Stimulated activated naive CD8-positive, alpha-beta T cell treated with anti-CD3 and anti-CD28 coated beads, Interleukin-15, amount 100 ng/mL, for 72 hours (primary cell): ENCODE data around the gene KRT86.
"Not testable (repeated sequence)": the region's sequence is repeated elsewhere in the genome, so short reads cannot be mapped to it uniquely, and the experiment has no call there.

ENCODE experiments used
- ATAC-seq: fragments of 150-1000 bp; cut with Tn5 transposase; 2 replicates; pipeline ENCODE4 v1.10.0; 2021; ENCODE audit warnings: mild to moderate bottlenecking, moderate library complexity
- DNase-seq, 2 donors: peaks; one replicate each; pipeline ENCODE4 v3.0.0; 2021 to 2022
- H3K27ac Mint-ChIP-seq, 2 donors: one replicate each; pipeline ENCODE4 v1.8.0; 2022; ENCODE audit warnings: mild to moderate bottlenecking in 2 of 2, mixed read lengths in 2 of 2, moderate library complexity in 2 of 2
- H3K27me3 Mint-ChIP-seq: one replicate; pipeline ENCODE4 v1.8.0; 2022; ENCODE audit warnings: mixed read lengths
- H3K4me1 Mint-ChIP-seq: one replicate; pipeline ENCODE4 v1.8.0; 2022; ENCODE audit warnings: mild to moderate bottlenecking, mixed read lengths
- H3K4me3 Mint-ChIP-seq, 2 donors: one replicate each; pipeline ENCODE4 v1.8.0; 2022; ENCODE audit warnings: mild to moderate bottlenecking in 2 of 2, mixed read lengths in 2 of 2, moderate library complexity in 1 of 2
- H3K9me3 Mint-ChIP-seq, 2 donors: one replicate each; pipeline ENCODE4 v1.8.0; 2022; ENCODE audit warnings: mixed read lengths in 2 of 2

KRT86 gene

GRCh38 chr12:52305921-52306705 is 31.7 kb downstream of the KRT86 start:
- no peak overlapping the region for H3K27ac Mint-ChIP-seq
- H3K27me3 Mint-ChIP-seq, result peaks cover 65% of the 10 kb centered on the region
- no peak for ATAC-seq
- H3K4me1 Mint-ChIP-seq, result peaks cover 34% of the 10 kb centered on the region
- no peak overlapping the region for H3K4me3 Mint-ChIP-seq
- no peaks in the 10 kb centered on the region for H3K9me3 Mint-ChIP-seq
- no peak for DNase-seq

GRCh38 chr12:52306731-52307130 is 32.3 kb downstream of the KRT86 start:
- ATAC-seq, result no peak
- Mint-ChIP-seq H3K27ac (no peak overlapping the region), H3K27me3 (peaks cover 71% of the 10 kb centered on the region), H3K4me1 (peaks cover 34% of the 10 kb centered on the region), H3K9me3 (no peaks in the 10 kb centered on the region), H3K4me3 (no peak overlapping the region)
- no peak for DNase-seq

- ATAC-seq, result peak; percentile 85
- DNase-seq, result peak; percentile 51 to 59
- no peak overlapping the region for H3K27ac Mint-ChIP-seq
- peaks cover 34% of the 10 kb centered on the region for H3K4me1 Mint-ChIP-seq
- H3K4me3 Mint-ChIP-seq, result peak overlapping the region; percentile 57 to 78
- peaks cover 85% of the 10 kb centered on the region for H3K27me3 Mint-ChIP-seq
- no peaks in the 10 kb centered on the region for H3K9me3 Mint-ChIP-seq
Measured at GRCh38 chr12:52307836-52308805, 33.7 kb downstream of the KRT86 start.

GRCh38 chr12:52308806-52309425 is 34.5 kb downstream of the KRT86 start:
- Mint-ChIP-seq H3K27ac (no peak overlapping the region), H3K4me1 (peaks cover 34% of the 10 kb centered on the region), H3K27me3 (peaks cover 88% of the 10 kb centered on the region), H3K9me3 (no peaks in the 10 kb centered on the region), H3K4me3 (peak overlapping the region; percentile 57 to 78)
- DNase-seq (no peak), ATAC-seq (no peak)

GRCh38 chr12:52310622-52311284 is 36.3 kb downstream of the KRT86 start:
- peaks cover 17% of the 10 kb centered on the region for H3K4me1 Mint-ChIP-seq
- ATAC-seq, result no peak
- H3K27me3 Mint-ChIP-seq, result peaks cover 77% of the 10 kb centered on the region
- H3K9me3 Mint-ChIP-seq, result no peaks in the 10 kb centered on the region
- no peak for DNase-seq
- no peak overlapping the region for H3K27ac Mint-ChIP-seq
- H3K4me3 Mint-ChIP-seq, result no peak overlapping the region

- DNase-seq (no peak), ATAC-seq (no peak)
- Mint-ChIP-seq H3K4me1 (peaks cover 12% of the 10 kb centered on the region), H3K9me3 (no peaks in the 10 kb centered on the region), H3K27ac (no peak overlapping the region), H3K4me3 (no peak overlapping the region), H3K27me3 (peaks cover 72% of the 10 kb centered on the region)
Measured at GRCh38 chr12:52311285-52311648, 36.8 kb downstream of the KRT86 start.

GRCh38 chr12:52312086-52312485 is 37.6 kb downstream of the KRT86 start:
- Mint-ChIP-seq H3K9me3 (no peaks in the 10 kb centered on the region), H3K4me1 (peaks cover 12% of the 10 kb centered on the region), H3K4me3 (no peak overlapping the region), H3K27ac (no peak overlapping the region), H3K27me3 (peaks cover 64% of the 10 kb centered on the region)
- ATAC-seq, result no peak
- no peak for DNase-seq

- H3K27ac Mint-ChIP-seq, result peak overlapping the region; percentile 48 to 77
- H3K9me3 Mint-ChIP-seq, result no peaks in the 10 kb centered on the region
- ATAC-seq (no peak), DNase-seq (no peak)
- peaks cover 6% of the 10 kb centered on the region for H3K4me1 Mint-ChIP-seq
- H3K4me3 Mint-ChIP-seq, result no peak overlapping the region
- H3K27me3 Mint-ChIP-seq, result peaks cover 53% of the 10 kb centered on the region
Measured at GRCh38 chr12:52313461-52313860, 39.0 kb downstream of the KRT86 start.

GRCh38 chr12:52313926-52314325 is 39.5 kb downstream of the KRT86 start:
- H3K9me3 Mint-ChIP-seq, result no peaks in the 10 kb centered on the region
- H3K4me3 Mint-ChIP-seq, result no peak overlapping the region
- ATAC-seq (no peak), DNase-seq (no peak)
- H3K27ac Mint-ChIP-seq, result peak overlapping the region in 1 of 2 donors; percentile 48
- H3K4me1 Mint-ChIP-seq, result peaks cover 1% of the 10 kb centered on the region
- peaks cover 53% of the 10 kb centered on the region for H3K27me3 Mint-ChIP-seq

- DNase-seq (no peak), ATAC-seq (no peak)
- Mint-ChIP-seq H3K4me1 (no peaks in the 10 kb centered on the region), H3K9me3 (no peaks in the 10 kb centered on the region), H3K4me3 (no peak overlapping the region), H3K27ac (no peak overlapping the region), H3K27me3 (peaks cover 53% of the 10 kb centered on the region)
Measured at GRCh38 chr12:52314511-52314910, 40.1 kb downstream of the KRT86 start.

GRCh38 chr12:52315721-52316120 is 41.3 kb downstream of the KRT86 start:
- peaks cover 53% of the 10 kb centered on the region for H3K27me3 Mint-ChIP-seq
- peak in 1 of 2 donors; percentile 32 for DNase-seq
- ATAC-seq, result peak; percentile 43

GRCh38 chr12:52316290-52316689 is 41.8 kb downstream of the KRT86 start:
- Mint-ChIP-seq H3K4me1 (no peaks in the 10 kb centered on the region), H3K4me3 (no peak overlapping the region), H3K27ac (no peak overlapping the region), H3K9me3 (no peaks in the 10 kb centered on the region), H3K27me3 (peaks cover 53% of the 10 kb centered on the region)
- no peak for ATAC-seq
- DNase-seq, result no peak

More at GRCh38 chr12:52315721-52316120, 41.3 kb downstream of the KRT86 start:
- not testable (repeated sequence) for H3K4me1 Mint-ChIP-seq, H3K9me3 Mint-ChIP-seq, H3K27ac Mint-ChIP-seq, H3K4me3 Mint-ChIP-seq

- ATAC-seq (no peak), DNase-seq (no peak)
- Mint-ChIP-seq H3K27ac (no peak overlapping the region), H3K4me1 (no peaks in the 10 kb centered on the region), H3K9me3 (no peaks in the 10 kb centered on the region), H3K27me3 (peaks cover 53% of the 10 kb centered on the region), H3K4me3 (no peak overlapping the region)
Measured at GRCh38 chr12:52316701-52317100, 42.3 kb downstream of the KRT86 start.

- ATAC-seq (no peak), DNase-seq (no peak)
- H3K4me3 Mint-ChIP-seq, result no peak overlapping the region
- no peak overlapping the region for H3K27ac Mint-ChIP-seq
- H3K9me3 Mint-ChIP-seq, result no peaks in the 10 kb centered on the region
- peaks cover 53% of the 10 kb centered on the region for H3K27me3 Mint-ChIP-seq
- no peaks in the 10 kb centered on the region for H3K4me1 Mint-ChIP-seq
Measured at GRCh38 chr12:52317468-52318052, 43.1 kb downstream of the KRT86 start.
